ENCODE results near the gene ZBTB11. TPM values are rescaled to one million over a fixed set of nuclear protein-coding genes. Genes with fewer than 3 reads are reported as not detected.
"Not testable (repeated sequence)": the region's sequence is repeated elsewhere in the genome, so short reads cannot be mapped to it uniquely, and the experiment has no call there.

ZBTB11 gene
- total RNA-seq, 4 donors from 2014 or later: 22.1 to 34.2 (median 26.7) TPM

GRCh38 chr3:101702726-101703125, 25.8 kb upstream of the ZBTB11 start:
- DNase-seq (ENCODE audit: low spot score in 2 of 2): no peak
- whole genome bisulfite sequencing, 2 donors: 92 to 94% methylated on average over 1 of the region's 1 CpG
- intact Hi-C loops (cut with DNase I; ENCODE audit: low total_unique reads): no loop called here
- H3K4me3 ChIP-seq (ENCODE audit: low read depth, poor library complexity, severe bottlenecking): no peak overlapping the region
- TF ChIP-seq CTCF (IDR thresholded peaks at IDR 0.05) (no peak), POLR2A (IDR thresholded peaks at IDR 0.05) (no peak)

- intact Hi-C loops (cut with DNase I; ENCODE audit: low total_unique reads): no loop called here
- 86% methylated on average over 7 of the region's 7 CpGs for WGBS, 2 donors
- DNase-seq (ENCODE audit: low spot score in 2 of 2): no peak
- no peak overlapping the region for H3K4me3 ChIP-seq (ENCODE audit: low read depth, poor library complexity, severe bottlenecking)
- TF ChIP-seq CTCF (IDR thresholded peaks at IDR 0.05): no peak
- no peak for TF ChIP-seq POLR2A (IDR thresholded peaks at IDR 0.05)
Measured at GRCh38 chr3:101701696-101702634, 25.0 kb upstream of the ZBTB11 start.

- H3K4me3 ChIP-seq (ENCODE audit: low read depth, poor library complexity, severe bottlenecking): no peak overlapping the region
- no peak for TF ChIP-seq CTCF (IDR thresholded peaks at IDR 0.05)
- intact Hi-C loops (cut with DNase I; ENCODE audit: low total_unique reads): no loop called here
- peak in 1 of 2 donors; percentile 44 for DNase-seq (ENCODE audit: low spot score in 2 of 2)
- WGBS, 2 donors: 23 to 26% methylated on average over 10 of the region's 10 CpGs
Measured at GRCh38 chr3:101695779-101696372, 18.9 kb upstream of the ZBTB11 start.

GRCh38 chr3:101694836-101695235, 17.9 kb upstream of the ZBTB11 start:
- DNase-seq (ENCODE audit: low spot score in 2 of 2); H3K4me3 ChIP-seq (ENCODE audit: low read depth, poor library complexity, severe bottlenecking); intact Hi-C loops (cut with DNase I; ENCODE audit: low total_unique reads): not testable (repeated sequence)
- 69 to 75% methylated on average over 4 of the region's 4 CpGs for WGBS, 2 donors

- DNase-seq (ENCODE audit: low spot score in 2 of 2); H3K4me3 ChIP-seq (ENCODE audit: low read depth, poor library complexity, severe bottlenecking); intact Hi-C loops (cut with DNase I; ENCODE audit: low total_unique reads): not testable (repeated sequence)
- 71 to 72% methylated on average over 13 of the region's 13 CpGs for WGBS, 2 donors
Measured at GRCh38 chr3:101693540-101693939, 16.6 kb upstream of the ZBTB11 start.

- not testable (repeated sequence) for H3K4me3 ChIP-seq (ENCODE audit: low read depth, poor library complexity, severe bottlenecking)
Measured at GRCh38 chr3:101691685-101692671, 15.0 kb upstream of the ZBTB11 start.

GRCh38 chr3:101690972-101691371, 14.0 kb upstream of the ZBTB11 start:
- intact Hi-C loops (cut with DNase I; ENCODE audit: low total_unique reads): no loop called here
- no peak for DNase-seq (ENCODE audit: low spot score in 2 of 2)
- H3K4me3 ChIP-seq (ENCODE audit: low read depth, poor library complexity, severe bottlenecking): no peak overlapping the region
- no peak for TF ChIP-seq POLR2A (IDR thresholded peaks at IDR 0.05)

More at GRCh38 chr3:101691685-101692671, 15.0 kb upstream of the ZBTB11 start:
- 77 to 79% methylated on average over 15 of the region's 15 CpGs for WGBS, 2 donors
- intact Hi-C loops (cut with DNase I; ENCODE audit: low total_unique reads); DNase-seq (ENCODE audit: low spot score in 2 of 2): not testable (repeated sequence)

Data from lower leg skin (tissue), 4 donors.